ENCODE data around the gene FAM98A. TPM values are rescaled to one million over a fixed set of nuclear protein-coding genes. Genes with fewer than 3 reads are reported as not detected.

Gene FAM98A
- total and polyA plus RNA-seq, 9 of the 15 experiments (the other 6 are each of a cell fraction or from before 2014, with no cell fraction given) = 16.5 to 238 (median 44.6) TPM

DNA sequence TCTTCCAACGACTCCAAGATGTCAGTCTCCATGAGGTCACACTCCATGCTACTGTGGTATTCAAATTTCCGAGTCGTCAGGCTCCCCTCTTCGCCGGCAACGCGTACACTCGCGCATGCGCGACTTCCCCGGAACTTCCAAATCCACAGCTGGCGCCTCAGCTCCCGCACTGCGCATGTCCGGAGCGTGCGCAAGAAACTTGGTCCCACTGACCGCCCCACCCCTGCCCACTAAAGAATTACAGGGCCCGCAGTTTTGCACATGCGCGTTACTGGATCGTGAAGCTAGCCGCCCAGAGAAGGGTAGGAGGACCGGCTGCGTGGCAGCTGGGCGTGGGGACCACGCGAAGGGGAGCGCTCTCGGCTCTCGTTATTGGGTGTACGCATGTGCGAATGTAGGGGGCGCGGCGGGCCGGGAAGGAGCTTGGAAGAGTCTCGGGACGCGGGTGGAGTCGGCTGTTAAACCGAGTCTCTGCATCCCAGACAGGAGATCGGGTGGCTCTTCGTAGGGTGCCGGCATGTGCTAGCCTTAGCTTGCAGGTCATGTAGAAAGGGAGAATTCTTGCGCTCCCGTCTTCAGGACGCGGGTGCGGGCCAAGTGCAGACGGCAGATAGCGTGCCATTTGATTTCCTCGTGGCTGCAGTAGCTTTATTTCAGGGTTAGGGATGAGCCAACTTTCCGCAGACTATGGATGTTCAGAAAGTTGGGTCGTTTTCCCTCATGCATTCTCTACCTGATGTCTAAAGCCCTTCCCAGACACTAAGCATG, at the start of gene FAM98A (continued):
- TF ChIP-seq, protein P1, sequence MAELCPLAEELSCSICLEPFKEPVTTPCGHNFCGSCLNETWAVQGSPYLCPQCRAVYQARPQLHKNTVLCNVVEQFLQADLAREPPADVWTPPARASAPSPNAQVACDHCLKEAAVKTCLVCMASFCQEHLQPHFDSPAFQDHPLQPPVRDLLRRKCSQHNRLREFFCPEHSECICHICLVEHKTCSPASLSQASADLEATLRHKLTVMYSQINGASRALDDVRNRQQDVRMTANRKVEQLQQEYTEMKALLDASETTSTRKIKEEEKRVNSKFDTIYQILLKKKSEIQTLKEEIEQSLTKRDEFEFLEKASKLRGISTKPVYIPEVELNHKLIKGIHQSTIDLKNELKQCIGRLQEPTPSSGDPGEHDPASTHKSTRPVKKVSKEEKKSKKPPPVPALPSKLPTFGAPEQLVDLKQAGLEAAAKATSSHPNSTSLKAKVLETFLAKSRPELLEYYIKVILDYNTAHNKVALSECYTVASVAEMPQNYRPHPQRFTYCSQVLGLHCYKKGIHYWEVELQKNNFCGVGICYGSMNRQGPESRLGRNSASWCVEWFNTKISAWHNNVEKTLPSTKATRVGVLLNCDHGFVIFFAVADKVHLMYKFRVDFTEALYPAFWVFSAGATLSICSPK (IDR thresholded peaks at IDR 0.05; ENCODE audit: borderline replicate concordance) = no peak
- TF ChIP-seq, protein P2, sequence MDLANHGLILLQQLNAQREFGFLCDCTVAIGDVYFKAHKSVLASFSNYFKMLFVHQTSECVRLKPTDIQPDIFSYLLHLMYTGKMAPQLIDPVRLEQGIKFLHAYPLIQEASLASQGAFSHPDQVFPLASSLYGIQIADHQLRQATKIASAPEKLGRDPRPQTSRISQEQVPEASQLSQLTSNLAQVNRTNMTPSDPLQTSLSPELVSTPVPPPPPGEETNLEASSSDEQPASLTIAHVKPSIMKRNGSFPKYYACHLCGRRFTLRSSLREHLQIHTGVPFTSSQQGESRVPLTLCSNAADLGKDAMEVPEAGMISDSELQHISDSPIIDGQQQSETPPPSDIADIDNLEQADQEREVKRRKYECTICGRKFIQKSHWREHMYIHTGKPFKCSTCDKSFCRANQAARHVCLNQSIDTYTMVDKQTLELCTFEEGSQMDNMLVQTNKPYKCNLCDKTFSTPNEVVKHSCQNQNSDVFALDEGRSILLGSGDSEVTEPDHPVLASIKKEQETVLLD (IDR thresholded peaks at IDR 0.05) = peak; percentile 99
- TF ChIP-seq NFIC (IDR thresholded peaks at IDR 0.05) (0 out of 2 replicates have a peak, but pooled peaks have one; percentile 43), CEBPG (CRISPR knock-in tag; IDR thresholded peaks at IDR 0.05) (0 out of 2 replicates have a peak, but pooled peaks have one; percentile 32), CEBPG (tag; conservative IDR thresholded peaks at IDR 0.05 in 1 of 2, IDR thresholded peaks at IDR 0.05 in 1 of 2) (no peak), ZNF830 (CRISPR knock-in tag; IDR thresholded peaks at IDR 0.05) (no peak), FOS (IDR thresholded peaks at IDR 0.05; ENCODE audit: extremely low read depth, insufficient read length) (no peak), NRF1 (conservative IDR thresholded peaks at IDR 0.05 in 1 of 2, IDR thresholded peaks at IDR 0.05 in 1 of 2) (peak; percentile 100), CBX3 (IDR thresholded peaks at IDR 0.05; ENCODE audit: borderline replicate concordance in 1 of 2, low read length in 2 of 2) (peak in 1 of 2 experiments; percentile 62; a peak in 1 of 3 replicates), POLR2H (tag; IDR thresholded peaks at IDR 0.05; ENCODE audit: low read depth) (no peak), XRCC5 (IDR thresholded peaks at IDR 0.05; ENCODE audit: low read depth, low read length) (0 out of 2 replicates have a peak, but pooled peaks have one; percentile 32), POLR2AphosphoS5 (IDR thresholded peaks at IDR 0.05; ENCODE audit: control insufficient read depth, insufficient read depth, low read depth, low read length) (peak; percentile 38; the same call in 1 of the 2 replicates), GATAD2A (IDR thresholded peaks at IDR 0.05) (peak; percentile 47; the same call in 1 of the 2 replicates), ZNF780A (CRISPR knock-in tag; IDR thresholded peaks at IDR 0.05) (no peak), TEAD1 (CRISPR knock-in tag; IDR thresholded peaks at IDR 0.05) (peak in 1 of 2 experiments; percentile 91; a peak in 2 of 4 replicates)
- TF ChIP-seq, protein P3, sequence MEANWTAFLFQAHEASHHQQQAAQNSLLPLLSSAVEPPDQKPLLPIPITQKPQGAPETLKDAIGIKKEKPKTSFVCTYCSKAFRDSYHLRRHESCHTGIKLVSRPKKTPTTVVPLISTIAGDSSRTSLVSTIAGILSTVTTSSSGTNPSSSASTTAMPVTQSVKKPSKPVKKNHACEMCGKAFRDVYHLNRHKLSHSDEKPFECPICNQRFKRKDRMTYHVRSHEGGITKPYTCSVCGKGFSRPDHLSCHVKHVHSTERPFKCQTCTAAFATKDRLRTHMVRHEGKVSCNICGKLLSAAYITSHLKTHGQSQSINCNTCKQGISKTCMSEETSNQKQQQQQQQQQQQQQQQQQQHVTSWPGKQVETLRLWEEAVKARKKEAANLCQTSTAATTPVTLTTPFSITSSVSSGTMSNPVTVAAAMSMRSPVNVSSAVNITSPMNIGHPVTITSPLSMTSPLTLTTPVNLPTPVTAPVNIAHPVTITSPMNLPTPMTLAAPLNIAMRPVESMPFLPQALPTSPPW (CRISPR knock-in tag; IDR thresholded peaks at IDR 0.05) = peak; percentile 75; the same call in 1 of the 2 replicates
- TF ChIP-seq, protein P4, sequence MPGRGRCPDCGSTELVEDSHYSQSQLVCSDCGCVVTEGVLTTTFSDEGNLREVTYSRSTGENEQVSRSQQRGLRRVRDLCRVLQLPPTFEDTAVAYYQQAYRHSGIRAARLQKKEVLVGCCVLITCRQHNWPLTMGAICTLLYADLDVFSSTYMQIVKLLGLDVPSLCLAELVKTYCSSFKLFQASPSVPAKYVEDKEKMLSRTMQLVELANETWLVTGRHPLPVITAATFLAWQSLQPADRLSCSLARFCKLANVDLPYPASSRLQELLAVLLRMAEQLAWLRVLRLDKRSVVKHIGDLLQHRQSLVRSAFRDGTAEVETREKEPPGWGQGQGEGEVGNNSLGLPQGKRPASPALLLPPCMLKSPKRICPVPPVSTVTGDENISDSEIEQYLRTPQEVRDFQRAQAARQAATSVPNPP (IDR thresholded peaks at IDR 0.05; ENCODE audit: borderline replicate concordance, insufficient read depth, insufficient read length) = no peak
- TF ChIP-seq, protein P5, sequence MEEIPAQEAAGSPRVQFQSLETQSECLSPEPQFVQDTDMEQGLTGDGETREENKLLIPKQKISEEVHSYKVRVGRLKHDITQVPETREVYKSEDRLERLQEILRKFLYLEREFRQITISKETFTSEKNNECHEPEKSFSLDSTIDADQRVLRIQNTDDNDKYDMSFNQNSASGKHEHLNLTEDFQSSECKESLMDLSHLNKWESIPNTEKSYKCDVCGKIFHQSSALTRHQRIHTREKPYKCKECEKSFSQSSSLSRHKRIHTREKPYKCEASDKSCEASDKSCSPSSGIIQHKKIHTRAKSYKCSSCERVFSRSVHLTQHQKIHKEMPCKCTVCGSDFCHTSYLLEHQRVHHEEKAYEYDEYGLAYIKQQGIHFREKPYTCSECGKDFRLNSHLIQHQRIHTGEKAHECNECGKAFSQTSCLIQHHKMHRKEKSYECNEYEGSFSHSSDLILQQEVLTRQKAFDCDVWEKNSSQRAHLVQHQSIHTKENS (CRISPR knock-in tag; IDR thresholded peaks at IDR 0.05) = no peak
